HCT116 (cell line): ENCODE data around the gene HSCB. TPM values are rescaled to one million over a fixed set of nuclear protein-coding genes. Genes with fewer than 3 reads are reported as not detected.

Experiments used
- CBX3 ChIP-seq: IDR thresholded peaks from 2 replicates; pipeline ENCODE4 v1.6.1; 2012; ENCODE audit warnings: low read depth
- MAX ChIP-seq: IDR thresholded peaks from 2 replicates; pipeline ENCODE4 v1.6.1; 2012
- POLR2AphosphoS5 ChIP-seq: IDR thresholded peaks from 2 replicates; pipeline ENCODE4 v1.6.1; 2011; ENCODE audit warnings: mild to moderate bottlenecking, low read depth, low read length, moderate library complexity
- RAD21 ChIP-seq: IDR thresholded peaks from 2 replicates; pipeline ENCODE4 v1.6.1; 2012; ENCODE audit warnings: low read depth, mild to moderate bottlenecking
- REST ChIP-seq: IDR thresholded peaks from 2 replicates; pipeline ENCODE4 v1.6.1; 2012; ENCODE audit warnings: low read depth
- SRF ChIP-seq: IDR thresholded peaks from 2 replicates; pipeline ENCODE4 v1.6.1; 2012; ENCODE audit warnings: low read depth
- TCF7L2 ChIP-seq: IDR thresholded peaks from 2 replicates; pipeline ENCODE4 v1.7.0; 2011; ENCODE audit warnings: borderline replicate concordance, inconsistent platforms; ENCODE audit not compliant: insufficient read depth, insufficient read length; ENCODE audit errors: extremely low read depth
- total RNA-seq: library from RNA; stranded (reverse); gene quantifications from one replicate; pipeline ENCODE4 v1.2.1, GENCODE V29; 2021; ENCODE audit not compliant: unreplicated experiment

Gene HSCB
- total RNA-seq, 1 experiment from 2014 or later: 14.5 TPM

GRCh38 chr22:28795932-28796856 lies 54.4 kb downstream of the HSCB start (continued):
- TF ChIP-seq REST (no peak), CBX3 (no peak), POLR2AphosphoS5 (no peak), SRF (no peak), MAX (no peak), RAD21 (no peak), TCF7L2 (no peak)
- TF ChIP-seq, all 23 proteins: peak for 0
